ENCODE data around the gene DOCK8.
"Not testable (repeated sequence)": the region's sequence is repeated elsewhere in the genome, so short reads cannot be mapped to it uniquely, and the experiment has no call there.

- TF ChIP-seq, protein P1, sequence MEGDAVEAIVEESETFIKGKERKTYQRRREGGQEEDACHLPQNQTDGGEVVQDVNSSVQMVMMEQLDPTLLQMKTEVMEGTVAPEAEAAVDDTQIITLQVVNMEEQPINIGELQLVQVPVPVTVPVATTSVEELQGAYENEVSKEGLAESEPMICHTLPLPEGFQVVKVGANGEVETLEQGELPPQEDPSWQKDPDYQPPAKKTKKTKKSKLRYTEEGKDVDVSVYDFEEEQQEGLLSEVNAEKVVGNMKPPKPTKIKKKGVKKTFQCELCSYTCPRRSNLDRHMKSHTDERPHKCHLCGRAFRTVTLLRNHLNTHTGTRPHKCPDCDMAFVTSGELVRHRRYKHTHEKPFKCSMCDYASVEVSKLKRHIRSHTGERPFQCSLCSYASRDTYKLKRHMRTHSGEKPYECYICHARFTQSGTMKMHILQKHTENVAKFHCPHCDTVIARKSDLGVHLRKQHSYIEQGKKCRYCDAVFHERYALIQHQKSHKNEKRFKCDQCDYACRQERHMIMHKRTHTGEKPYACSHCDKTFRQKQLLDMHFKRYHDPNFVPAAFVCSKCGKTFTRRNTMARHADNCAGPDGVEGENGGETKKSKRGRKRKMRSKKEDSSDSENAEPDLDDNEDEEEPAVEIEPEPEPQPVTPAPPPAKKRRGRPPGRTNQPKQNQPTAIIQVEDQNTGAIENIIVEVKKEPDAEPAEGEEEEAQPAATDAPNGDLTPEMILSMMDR (IDR thresholded peaks at IDR 0.05): not testable (repeated sequence)
- not testable (repeated sequence) for TF ChIP-seq POLR2A (IDR thresholded peaks at IDR 0.05)
Observed at GRCh38 chr9:231625-232024, 17.0 kb downstream of the DOCK8 start.

Data from uterus (tissue), 2 donors.